Testis (tissue), 2 donors: ENCODE data around the gene ARL4A.
"Not testable (repeated sequence)": the region's sequence is repeated elsewhere in the genome, so short reads cannot be mapped to it uniquely, and the experiment has no call there.

Experiments
- POLR2A ChIP-seq: fragments of 450-650 bp; IDR thresholded peaks from one replicate; pipeline ENCODE4 v1.6.1; 2017; ENCODE audit warnings: antibody characterized with exemption, mild to moderate bottlenecking, moderate library complexity
- TF ChIP-seq, protein P1 (sequence below), 3 experiments: fragments of 450-650 bp in 2 of 3; fragments of 200-600 bp in 1 of 3; sonication (generic) in 1 of 3; IDR thresholded peaks; one replicate each; pipeline ENCODE4 v1.5.1; 2016 to 2019; ENCODE audit warnings: antibody characterized with exemption in 3 of 3, mild to moderate bottlenecking in 2 of 3, moderate library complexity in 1 of 3

DNA sequence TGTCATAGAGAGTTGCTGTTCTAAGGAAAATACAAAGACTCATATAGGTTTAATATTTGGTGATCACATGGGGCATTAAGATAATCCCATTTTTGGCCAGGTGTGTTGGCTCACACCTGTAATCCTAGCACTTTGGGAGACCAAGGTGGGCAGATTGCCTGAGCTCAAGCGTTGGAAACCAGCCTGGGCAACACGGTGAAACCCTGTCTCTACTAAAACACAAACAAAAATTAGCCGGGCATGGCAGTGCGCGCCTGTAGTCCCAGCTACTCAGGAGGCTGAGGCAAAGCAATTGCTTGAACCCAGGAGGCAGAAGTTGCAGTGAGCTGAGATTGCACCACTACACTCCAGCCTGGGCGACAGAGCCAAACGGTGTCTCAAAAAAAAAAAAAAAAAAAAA lies 14.0 kb upstream of the ARL4A start:
- TF ChIP-seq POLR2A, result not testable (repeated sequence)
- TF ChIP-seq, protein P1, sequence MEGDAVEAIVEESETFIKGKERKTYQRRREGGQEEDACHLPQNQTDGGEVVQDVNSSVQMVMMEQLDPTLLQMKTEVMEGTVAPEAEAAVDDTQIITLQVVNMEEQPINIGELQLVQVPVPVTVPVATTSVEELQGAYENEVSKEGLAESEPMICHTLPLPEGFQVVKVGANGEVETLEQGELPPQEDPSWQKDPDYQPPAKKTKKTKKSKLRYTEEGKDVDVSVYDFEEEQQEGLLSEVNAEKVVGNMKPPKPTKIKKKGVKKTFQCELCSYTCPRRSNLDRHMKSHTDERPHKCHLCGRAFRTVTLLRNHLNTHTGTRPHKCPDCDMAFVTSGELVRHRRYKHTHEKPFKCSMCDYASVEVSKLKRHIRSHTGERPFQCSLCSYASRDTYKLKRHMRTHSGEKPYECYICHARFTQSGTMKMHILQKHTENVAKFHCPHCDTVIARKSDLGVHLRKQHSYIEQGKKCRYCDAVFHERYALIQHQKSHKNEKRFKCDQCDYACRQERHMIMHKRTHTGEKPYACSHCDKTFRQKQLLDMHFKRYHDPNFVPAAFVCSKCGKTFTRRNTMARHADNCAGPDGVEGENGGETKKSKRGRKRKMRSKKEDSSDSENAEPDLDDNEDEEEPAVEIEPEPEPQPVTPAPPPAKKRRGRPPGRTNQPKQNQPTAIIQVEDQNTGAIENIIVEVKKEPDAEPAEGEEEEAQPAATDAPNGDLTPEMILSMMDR (IDR thresholded peaks at IDR 0.05), result not testable (repeated sequence)
